ENCODE measurements around the gene ZFPM1. TPM values are rescaled to one million over a fixed set of nuclear protein-coding genes. Genes with fewer than 3 reads are reported as not detected.

ZFPM1 gene
- total RNA-seq, 1 experiment from 2014 or later, result 1.1 TPM

DNA sequence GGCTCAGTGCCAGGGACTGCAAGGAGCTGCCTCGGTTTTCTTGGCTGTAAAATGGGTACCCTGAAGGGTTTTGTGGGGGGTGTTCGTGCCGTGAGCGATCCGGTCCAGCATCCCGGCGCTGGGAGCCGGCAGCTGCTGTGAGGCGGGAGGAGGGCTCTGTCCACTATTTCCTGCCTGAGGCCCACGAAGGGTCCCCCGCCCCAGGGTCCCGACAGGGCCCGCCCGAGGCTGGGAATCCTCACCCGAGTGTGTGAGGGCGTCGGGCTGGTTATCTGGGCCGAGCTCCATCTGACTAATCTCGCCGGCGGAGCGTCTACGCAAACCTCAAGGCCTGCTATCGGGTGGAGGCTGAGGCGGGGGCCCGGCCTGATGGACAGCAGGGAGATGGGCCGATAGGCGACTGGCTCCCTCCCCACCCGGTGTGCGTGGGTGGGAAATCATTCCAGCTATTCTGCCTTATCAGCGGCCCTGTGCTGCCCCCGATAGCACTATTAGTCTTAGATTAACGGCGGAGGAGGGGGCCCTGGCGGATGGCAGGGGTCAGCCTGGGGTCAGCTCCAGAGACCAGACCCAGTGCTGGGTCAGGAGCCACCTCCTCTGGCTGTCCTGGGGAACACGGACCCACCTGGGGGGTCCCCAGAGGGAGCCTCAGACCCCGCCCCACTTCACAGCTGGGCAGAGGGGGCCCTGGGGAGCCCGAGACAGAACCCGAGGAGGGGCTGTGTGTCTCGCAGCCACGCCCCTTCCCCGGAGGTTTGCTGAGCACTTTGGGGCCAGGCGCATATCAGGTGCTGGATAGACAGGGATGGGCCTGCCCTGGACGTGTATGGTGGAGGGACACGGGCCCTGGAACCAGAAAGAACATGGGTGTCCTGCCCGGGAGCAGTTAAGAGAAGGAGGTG lies 44.7 kb downstream of the ZFPM1 start:
- DNase-seq (ENCODE audit: low read depth), result no peak

DNA sequence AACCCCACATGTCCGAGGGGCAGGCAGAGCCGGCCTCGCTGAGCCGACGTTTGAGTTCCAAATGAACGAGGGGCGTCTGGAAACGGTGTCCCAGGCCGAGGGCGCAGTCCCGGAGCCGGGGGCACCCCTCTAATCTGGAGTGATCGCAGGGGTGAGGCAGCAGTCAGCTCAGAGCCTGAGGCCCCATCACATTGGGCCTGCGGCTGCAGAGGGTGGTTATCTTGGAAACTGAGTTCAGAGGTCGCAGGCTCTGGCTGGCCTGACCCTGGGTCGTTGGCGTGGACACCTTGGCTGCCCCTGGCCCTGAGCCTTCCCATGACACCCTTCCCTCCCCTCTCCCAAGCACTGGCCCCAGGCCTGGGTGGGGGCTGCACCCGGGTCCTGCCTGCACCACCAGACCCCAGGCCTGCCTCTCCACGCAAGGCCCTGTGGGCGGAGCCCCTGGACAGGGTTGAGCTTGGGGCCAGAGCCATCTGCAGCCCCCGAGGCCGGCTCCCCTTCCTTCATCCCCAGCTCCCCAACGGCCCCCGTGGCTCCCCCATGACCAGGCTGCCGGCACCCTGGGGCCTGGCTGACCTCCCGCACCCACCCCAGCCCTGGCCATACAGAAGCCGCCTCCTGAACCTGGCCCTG lies 45.6 kb downstream of the ZFPM1 start:
- no peak for DNase-seq (ENCODE audit: low read depth)

DNA sequence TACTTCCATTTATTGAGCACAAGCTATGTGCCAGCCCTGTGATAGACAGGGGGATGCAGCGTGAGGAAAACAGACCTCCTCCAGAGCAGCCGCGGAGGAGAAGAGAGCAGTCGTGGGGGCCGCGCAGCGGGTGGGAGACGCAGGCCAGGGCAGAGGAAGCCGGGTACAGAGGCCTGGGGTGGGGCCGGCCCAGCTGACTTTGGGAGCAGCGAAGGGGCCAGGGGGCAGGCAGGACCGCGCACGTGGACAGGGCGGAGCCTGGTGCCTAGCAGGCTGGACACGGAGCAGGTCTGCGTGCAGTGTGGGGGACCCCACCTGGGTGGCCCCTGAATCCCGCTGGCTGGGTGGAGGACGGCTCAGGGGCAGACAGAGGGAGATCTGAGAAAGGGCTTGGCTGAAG lies 46.2 kb downstream of the ZFPM1 start:
- DNase-seq (ENCODE audit: low read depth), result no peak

DNA sequence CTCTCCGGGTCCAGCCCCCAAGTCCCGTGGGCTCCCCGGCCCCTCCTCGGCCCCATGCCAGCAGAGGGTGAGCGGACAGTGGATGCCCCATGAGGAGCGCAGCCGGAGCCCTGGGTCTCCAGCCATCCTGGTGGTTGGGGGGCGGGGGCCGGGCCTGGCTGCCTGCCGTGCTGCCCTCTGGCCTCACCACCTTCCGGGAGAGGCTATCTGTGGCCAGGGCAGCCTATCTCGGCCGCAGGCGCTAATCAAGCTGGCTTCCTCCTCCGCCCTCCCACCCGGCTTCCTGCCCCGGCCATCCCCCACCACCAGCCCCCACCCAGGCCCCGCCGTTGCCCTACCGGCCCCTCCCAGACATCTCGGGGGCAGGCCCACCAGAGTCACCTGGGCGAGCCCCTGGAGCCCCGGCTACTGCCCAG lies 46.8 kb downstream of the ZFPM1 start:
- no peak for DNase-seq (ENCODE audit: low read depth)

DNA sequence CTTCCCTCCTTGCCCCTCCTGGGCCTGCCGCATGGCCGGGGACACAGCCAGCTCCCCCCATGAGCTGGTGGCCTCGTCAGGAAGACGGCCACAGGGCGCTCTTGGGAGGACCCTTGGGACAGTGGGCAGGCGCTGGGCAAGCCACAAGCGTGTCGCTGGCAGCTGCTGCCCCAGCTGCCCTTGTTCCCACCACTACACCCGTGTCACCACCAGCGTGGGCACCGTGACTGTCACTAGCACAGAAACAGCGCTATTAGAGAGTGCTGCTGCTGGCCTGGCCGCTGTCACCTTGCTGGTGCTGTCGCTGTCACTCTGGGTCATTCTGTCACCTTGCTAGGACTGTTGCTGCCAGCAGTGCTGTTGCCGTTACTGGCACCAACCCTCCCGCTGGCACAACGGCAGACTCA lies 47.2 kb downstream of the ZFPM1 start:
- DNase-seq (ENCODE audit: low read depth), result no peak

DNA sequence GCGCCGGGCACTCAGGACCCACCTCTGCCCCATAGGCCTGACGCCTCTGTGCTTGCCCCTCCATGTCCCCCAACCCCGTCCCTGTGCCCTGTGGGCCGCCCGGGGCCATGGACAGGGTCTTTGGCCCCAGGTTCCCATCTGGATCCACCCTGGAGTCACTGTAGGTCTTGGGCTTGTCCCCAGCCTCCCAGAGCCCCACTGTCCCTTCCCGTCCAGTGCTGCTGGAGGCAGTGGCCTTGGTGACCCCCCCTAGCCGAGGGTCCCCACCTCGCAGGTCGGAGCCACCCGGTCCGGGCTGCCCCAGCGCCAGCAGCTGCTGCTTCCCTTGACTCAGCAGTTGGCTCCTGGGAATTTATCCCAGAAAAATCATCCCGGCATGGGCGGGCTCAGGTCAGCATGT lies 49.3 kb downstream of the ZFPM1 start:
- no peak for DNase-seq (ENCODE audit: low read depth)

DNA sequence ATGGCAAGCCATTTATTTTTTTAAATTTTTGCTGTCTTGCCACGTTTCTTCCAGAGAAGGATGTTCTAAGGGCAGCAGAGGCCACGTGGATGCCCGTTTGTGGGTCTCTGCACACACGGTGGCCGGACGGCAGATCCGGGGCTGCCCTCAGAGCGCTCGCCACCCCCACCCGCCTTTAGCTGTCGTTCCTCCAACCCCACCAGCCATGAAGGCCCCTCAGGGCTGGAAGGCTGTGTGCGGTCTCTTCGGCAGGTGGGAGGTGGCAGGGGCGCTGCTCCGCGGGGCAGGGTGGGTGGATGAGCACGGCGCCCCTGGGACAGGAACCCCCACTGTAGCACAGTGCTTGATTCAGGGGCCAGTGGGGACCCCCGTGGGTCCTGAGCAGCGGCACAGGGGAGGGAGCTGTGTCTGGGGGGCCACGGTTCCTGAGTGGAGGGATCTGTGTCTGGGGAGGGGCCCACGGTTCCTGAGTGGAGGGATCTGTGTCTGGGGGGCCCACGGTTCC lies 49.7 kb downstream of the ZFPM1 start:
- no peak for DNase-seq (ENCODE audit: low read depth)

DNA sequence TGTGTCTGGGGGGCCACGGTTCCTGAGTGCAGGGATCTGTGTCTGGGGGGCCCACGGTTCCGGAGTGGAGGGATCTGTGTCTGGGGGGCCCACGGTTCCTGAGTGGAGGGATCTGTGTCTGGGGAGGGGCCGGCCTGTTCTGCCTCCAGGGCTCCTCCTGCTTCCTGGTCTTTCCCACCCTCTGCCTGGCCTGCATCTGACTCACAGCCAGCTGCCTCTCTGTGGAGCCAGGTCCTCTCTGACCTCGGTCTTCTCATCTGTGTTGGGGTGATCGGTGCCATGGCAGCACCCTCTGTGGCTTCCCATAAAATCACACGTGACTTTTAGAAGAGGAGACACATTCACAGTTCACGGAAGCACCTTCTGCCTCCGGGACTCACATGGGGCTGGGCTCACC lies 50.3 kb downstream of the ZFPM1 start:
- peak; percentile 19 for DNase-seq (ENCODE audit: low read depth)

DNA sequence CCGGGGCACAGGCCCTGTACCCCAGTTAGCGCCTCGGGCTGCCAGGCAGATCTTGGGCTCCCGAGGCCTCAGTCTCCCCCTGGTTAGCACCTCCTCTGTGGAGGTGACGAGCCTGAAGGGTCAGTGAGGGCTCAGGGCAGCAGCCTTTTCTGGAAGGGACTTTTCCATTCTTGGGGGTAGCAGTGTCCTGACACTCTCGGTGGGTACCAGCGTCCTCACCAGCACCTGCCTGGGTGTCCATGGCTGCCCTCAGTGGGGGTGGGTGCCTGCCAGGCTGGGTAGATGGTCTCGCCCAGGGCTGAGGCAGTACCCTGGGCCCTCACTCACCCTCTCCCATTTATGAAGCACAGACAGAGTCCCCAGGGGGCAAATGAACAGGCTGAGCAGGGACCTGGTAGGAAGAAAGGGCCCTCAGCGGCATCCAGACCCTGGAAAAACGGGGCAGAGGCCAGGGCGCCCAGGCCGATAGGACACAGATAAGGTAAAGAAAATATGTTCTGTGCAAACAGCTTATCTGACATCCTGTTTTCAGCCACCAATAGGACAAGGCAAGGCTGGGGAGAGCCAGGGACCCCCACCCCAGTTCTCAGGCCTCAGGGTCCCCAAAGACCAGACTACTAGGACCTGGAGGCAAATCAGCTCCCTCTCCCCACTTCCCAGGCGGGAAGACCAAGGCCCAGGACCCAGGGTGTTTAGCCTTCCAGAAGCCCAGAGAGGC lies 50.9 kb downstream of the ZFPM1 start:
- no peak for DNase-seq (ENCODE audit: low read depth)

DNA sequence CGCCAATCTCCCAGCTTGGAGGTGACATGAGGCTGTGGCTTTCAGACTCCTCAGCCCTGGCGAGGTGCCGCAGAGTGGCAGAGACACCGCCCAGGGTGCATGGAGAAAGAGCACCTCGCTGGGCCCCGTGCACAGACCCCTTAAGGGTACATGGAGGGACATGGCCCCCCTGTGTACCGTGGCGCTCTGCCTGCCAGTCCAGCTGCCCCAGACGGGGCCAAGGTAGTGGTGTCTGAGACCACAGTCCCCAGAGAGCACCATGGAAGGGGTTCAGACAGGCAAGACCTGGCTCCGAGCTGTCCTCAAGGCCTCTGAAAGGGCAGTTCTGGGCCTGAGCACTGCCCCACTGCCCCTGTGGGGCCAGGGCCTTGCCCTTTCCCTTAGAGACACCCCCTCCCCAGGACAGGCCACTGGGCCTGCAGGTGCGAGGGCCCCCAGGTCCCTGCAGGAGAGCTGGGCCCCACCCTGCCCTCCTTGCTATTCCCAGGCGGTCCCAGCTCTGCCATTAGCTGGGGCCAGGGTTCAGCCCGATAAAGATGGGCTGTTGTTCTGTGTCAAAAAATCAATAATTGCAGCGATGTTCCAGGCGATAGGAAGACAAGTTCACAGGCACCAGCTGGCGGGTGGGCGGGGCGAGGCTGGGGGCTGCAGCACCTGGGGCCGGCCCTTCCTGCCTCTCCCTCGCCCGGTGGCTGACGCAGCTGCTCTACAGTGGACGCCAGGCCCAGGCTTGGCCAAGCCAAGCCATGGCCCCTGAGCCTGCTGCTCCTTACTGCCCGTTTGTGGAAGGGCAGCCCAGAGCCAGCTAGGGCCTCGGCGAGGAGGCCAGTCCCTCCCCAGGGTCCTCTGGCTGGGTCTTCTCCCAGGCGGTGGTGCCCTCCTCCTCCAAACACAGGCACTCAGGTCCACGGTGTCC lies 51.7 kb downstream of the ZFPM1 start:
- no peak for DNase-seq (ENCODE audit: low read depth)

DNA sequence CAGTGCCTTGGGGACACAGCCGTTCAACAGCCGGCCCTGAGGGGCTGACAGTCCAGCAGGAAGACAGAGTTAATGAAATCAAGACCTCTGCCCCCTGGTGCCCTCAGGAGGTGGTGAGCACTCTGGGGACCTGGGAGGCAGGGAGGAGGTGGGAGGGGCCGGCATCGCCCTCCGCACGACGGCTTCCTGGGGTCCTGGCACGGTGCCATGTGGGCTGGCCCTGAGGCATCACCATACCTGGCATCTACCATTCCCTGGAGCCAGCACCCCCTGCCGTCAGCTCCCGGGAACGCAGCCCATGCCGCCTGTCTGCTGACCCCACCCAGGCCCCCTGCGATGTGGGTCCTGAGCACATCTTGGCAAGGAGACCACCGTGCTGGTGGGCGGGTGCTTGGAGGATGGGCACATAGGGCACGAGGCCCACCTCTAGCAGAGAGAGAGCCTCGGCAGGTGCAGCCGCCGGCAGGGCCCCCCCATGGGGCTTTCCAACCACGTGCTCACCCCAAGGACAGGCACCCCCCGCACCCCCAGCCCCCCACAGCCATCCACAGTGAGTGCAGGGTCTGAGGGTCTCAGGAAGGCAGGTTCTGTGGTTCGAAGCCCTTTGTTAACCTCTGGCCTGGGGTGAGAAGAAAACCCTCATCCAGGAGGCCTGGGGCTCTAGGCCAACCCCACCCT lies 52.5 kb downstream of the ZFPM1 start:
- no peak for DNase-seq (ENCODE audit: low read depth)

DNA sequence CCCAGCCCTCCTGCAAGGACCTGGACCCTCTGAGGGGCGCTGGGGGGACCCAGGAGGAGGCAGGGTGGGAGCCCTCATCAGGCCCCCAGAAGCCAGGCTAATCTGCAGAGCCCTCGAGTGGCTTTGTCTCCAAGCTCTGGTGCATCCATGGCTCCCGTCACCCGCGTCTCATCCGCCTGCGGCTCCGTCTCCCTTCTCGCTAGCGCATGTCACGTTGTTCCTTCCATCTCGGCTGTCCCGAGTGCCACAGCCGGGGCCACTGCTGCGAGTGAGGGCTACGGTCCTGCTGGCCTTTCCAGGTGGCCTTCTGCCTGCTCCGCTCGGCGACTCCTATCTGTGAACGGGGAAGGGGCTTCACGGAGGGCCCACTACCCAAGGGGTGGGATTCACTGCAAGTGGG lies 53.6 kb downstream of the ZFPM1 start:
- no peak for DNase-seq (ENCODE audit: low read depth)

DNA sequence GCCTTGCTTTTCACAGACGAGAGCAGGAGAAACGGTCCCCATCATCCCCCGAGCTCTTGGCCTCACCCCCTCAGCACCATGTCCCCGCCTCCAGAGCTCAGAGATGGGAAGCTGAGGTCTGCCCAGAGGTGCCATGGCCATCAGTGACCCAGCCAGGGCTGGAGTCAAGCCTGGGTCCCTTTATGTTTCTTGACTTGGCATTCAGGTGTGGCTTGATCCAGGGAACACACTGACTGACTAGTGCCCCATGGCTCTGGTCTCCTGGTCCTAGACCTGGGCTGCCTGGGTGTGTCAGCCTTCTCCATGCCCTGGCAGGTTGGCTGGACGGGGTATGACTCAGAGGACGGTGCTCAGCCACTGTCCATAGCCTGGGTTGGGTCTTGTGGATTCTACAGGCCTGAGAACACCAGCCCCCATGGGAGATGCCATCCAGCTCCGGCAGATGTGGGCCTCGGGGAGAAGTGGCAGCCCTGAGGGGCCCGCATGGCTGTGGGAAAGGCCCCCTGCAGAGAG lies 54.2 kb downstream of the ZFPM1 start:
- DNase-seq (ENCODE audit: low read depth), result no peak

DNA sequence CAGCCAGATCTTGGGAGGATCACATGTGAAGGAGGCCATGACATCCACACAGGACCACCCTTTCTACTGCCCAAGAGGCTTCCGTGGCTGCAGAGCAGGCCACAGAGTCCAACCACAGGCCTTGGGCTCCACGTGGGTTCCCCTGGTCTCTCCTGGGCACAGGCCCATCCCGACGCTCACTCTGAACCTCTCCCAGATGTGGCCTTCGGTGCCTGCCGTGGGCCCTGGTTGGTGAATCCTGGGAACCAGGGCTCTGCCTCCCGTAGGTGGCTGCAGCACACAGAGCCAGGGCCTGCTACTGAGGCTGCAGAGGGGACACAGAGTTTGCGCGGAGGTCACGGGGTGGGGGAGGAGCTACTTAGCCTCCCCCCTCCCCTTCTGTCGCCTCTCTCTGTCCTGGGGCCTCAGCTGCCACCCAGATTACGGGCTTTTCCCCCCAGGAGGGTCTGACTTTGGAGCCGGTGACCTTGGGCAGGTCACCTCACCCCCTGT lies 55.3 kb downstream of the ZFPM1 start:
- no peak for DNase-seq (ENCODE audit: low read depth)

DNA sequence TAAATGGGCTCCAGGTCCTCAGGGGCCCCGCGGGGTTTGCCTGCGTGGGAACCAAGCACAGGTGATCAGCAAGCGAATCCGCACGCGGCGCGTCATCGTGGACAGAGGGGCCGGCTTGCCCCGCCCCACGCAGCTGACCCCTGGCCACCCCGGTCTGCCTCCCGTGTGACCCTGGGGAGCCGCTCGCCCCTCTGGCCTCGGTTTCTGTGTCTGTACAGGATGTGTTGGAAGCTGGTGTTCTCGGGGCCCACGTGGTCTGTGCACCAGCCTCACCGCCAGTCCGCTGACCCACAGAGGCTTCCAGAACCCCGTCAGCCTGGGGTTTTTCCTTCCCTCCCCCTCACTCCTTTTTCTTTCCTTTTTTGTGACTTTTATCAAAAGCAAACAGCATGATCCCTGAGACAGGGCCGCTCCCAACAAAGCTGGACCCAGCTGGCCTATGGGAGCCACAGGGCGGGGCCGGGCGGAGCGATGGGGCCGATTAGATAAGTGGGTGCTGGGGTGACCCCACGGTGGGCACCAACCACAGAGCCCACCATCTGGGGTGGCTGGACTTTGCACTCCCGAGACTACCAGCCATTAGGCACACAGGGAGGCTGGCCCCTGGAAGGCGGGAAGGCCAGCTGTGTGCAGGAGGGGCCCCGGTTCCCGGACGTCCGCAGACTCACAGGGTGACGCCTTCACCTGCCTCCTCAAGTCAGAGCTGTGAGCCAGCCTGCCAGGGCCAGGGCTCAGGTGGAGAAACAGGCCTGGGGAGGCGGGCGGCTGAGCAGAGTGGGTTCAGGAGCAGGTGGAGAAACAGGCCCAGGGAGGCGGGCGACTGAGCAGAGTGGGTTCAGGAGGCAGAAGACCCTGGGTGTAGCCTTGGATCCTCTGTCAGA lies 56.0 kb downstream of the ZFPM1 start:
- DNase-seq (ENCODE audit: low read depth), result no peak

DNA sequence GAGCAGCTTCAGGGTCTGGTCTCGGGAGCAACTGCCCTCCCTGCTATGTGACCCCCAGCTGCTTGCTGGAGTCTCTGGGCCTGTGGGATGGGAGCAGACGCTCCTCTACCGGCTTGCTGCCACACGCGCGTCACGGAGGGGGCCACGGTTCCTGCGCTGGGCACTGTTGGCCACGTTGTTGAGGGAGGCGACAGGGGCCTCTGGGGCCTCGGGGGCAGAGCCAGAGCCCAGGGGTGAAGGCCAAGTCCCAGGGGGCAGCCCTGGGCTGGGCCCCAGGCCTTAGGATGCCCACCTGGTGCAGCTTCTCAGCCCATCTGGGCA lies 56.6 kb downstream of the ZFPM1 start:
- no peak for DNase-seq (ENCODE audit: low read depth)

DNA sequence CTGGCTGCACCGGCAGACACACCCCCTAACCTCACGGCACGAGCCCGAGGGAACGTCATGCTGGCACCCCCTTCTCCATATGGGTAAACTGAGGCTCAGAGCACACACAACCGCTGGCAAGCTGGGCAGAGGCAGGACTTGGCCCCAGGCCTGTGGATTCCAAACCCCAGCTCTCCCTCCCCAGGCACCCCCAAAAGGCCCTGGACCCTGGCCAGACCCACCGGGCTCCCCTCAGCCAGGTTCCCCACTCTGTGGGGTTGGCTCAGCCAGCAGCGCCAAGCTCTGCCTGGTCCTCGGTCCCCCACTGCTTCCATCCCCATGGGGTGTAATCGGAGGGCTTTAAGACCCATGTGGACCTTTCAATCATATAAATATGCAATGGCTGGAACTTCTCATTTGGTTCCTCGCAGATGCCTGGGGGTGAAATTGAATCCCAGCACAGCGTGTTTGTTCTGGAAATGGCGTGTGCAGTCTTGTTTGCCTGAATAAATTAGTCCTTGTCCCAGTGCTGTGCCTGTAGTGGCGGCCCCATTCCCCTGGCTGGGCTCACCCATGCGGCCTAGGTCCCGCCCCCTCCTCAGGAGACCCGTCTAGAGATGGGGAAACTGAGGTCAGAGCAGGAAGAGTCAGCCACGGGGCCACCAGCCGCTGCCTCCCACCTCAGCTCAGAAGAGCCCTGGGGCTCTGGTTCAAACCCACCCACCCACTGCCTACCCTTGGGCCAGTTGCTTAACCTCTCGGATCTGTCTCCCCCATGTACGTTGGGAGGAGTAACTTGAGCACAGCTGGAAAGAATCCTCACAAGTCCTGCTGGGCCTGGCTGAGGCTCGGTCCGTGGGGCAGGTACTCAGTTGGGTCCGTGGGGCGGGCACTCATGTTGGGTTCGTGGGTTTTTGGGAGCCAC lies 57.3 kb downstream of the ZFPM1 start:
- no peak for DNase-seq (ENCODE audit: low read depth)

DNA sequence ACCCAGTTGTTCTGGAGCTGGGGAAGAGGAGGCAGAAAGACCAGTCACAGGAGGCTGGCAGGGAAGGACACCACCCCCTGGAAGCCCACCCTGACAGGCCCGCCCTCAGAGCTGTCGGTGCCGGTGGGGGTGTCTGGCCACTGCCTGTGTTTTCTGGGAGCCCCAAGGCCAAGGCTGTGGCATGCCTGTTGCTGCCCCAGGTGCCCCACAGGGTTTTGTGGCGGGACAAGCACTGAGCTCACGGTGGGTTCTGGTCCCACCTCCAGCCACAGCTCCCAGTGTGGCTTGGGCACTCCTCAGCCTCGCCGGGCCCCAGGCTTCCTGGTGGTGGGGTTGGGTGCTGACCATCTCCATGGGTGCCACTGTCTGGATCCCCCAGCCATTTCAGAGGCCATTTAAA lies 58.0 kb downstream of the ZFPM1 start:
- no peak for DNase-seq (ENCODE audit: low read depth)

All from LHCN-M2 (cell line).